Measurements from ENCODE around the gene ETV3. TPM values are rescaled to one million over a fixed set of nuclear protein-coding genes. Genes with fewer than 3 reads are reported as not detected.

The ETV3 gene
- total RNA-seq, 1 experiment from 2014 or later = 39.7 TPM

GRCh38 chr1:157119448-157119847 lies 18.7 kb downstream of the ETV3 start:
- H3K27ac Mint-ChIP-seq (ENCODE audit: unreplicated experiment) = no peak overlapping the region
- DNase-seq = no peak
- no TSS peak for BruUV-seq (replicated peaks)
- H3K9me3 Mint-ChIP-seq (ENCODE audit: low read depth, unreplicated experiment) = no peaks in the 10 kb centered on the region
- H3K27me3 Mint-ChIP-seq (ENCODE audit: unreplicated experiment) = peaks cover 19% of the 10 kb centered on the region
- CTCF ChIA-PET = interaction anchor here (0.6 to 0.8 kb wide), 2 partner anchors 13 to 30 kb away, joined by 3 read pairs; no protein-coding TSS in a partner anchor
- no peaks in the 10 kb centered on the region for H3K4me1 Mint-ChIP-seq (ENCODE audit: low read depth, unreplicated experiment)
- intact Hi-C loops (cut with micrococcal nuclease; ENCODE audit: unreplicated experiment) = no loop called here
- TF ChIP-seq CTCF (IDR thresholded peaks at IDR 0.05; ENCODE audit: unreplicated experiment) = no peak
- no peak overlapping the region for H3K4me3 Mint-ChIP-seq (ENCODE audit: low read depth, unreplicated experiment)
- H3K36me3 Mint-ChIP-seq (ENCODE audit: insufficient read depth, unreplicated experiment) = peaks cover 19% of the 10 kb centered on the region

GRCh38 chr1:157119008-157119407 lies 19.2 kb downstream of the ETV3 start:
- no TSS peak for BruUV-seq (replicated peaks)
- CTCF ChIA-PET = interaction anchor here (0.8 kb wide), 1 partner anchor 29 kb away, joined by 3 read pairs; no protein-coding TSS in a partner anchor
- Mint-ChIP-seq H3K27me3 (ENCODE audit: unreplicated experiment) (peaks cover 23% of the 10 kb centered on the region), H3K27ac (ENCODE audit: unreplicated experiment) (no peak overlapping the region), H3K9me3 (ENCODE audit: low read depth, unreplicated experiment) (no peaks in the 10 kb centered on the region), H3K36me3 (ENCODE audit: insufficient read depth, unreplicated experiment) (peaks cover 15% of the 10 kb centered on the region), H3K4me1 (ENCODE audit: low read depth, unreplicated experiment) (no peaks in the 10 kb centered on the region), H3K4me3 (ENCODE audit: low read depth, unreplicated experiment) (no peak overlapping the region)
- no peak for DNase-seq
- intact Hi-C loops (cut with micrococcal nuclease; ENCODE audit: unreplicated experiment) = no loop called here
- no peak for TF ChIP-seq CTCF (IDR thresholded peaks at IDR 0.05; ENCODE audit: unreplicated experiment)

DNA sequence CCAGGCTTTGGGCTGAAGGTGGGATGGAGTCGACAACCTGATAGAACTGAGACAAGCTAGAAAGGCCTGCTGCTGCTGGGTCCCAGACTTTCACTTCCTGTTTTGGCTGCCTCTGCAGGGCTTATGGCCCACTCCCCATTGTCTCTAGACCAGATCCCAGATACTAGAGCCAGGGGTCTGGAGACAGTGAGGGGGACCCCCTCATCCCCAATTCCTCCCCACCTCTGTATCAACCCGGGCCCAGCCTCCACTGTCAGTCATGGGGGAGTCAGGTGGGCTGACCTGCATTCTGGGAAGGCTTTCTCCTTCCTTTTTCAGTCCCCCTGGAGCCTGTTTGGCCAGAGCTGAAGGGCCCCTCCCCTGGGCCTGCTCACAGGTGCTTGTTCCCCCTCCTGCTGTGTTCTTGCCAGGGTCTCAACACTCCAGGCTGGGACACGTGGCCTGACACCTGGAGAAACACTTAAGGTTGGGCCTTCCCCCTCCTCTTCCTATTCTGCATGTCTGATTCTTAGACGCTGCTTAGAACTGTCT lies 20.6 kb downstream of the ETV3 start:
- CTCF ChIA-PET = no interaction called here

GRCh38 chr1:157116737-157117103 lies 21.5 kb downstream of the ETV3 start:
- BruUV-seq (replicated peaks) = no TSS peak
- H3K4me3 Mint-ChIP-seq (ENCODE audit: low read depth, unreplicated experiment) = no peak overlapping the region
- H3K27ac Mint-ChIP-seq (ENCODE audit: unreplicated experiment) = no peak overlapping the region
- no peaks in the 10 kb centered on the region for H3K4me1 Mint-ChIP-seq (ENCODE audit: low read depth, unreplicated experiment)
- H3K36me3 Mint-ChIP-seq (ENCODE audit: insufficient read depth, unreplicated experiment) = no peaks in the 10 kb centered on the region
- H3K9me3 Mint-ChIP-seq (ENCODE audit: low read depth, unreplicated experiment) = no peaks in the 10 kb centered on the region
- peaks cover 46% of the 10 kb centered on the region for H3K27me3 Mint-ChIP-seq (ENCODE audit: unreplicated experiment)
- CTCF ChIA-PET = no interaction called here
- intact Hi-C loops (cut with micrococcal nuclease; ENCODE audit: unreplicated experiment) = no loop called here
- TF ChIP-seq CTCF (IDR thresholded peaks at IDR 0.05; ENCODE audit: unreplicated experiment) = no peak
- DNase-seq = no peak

More for the DNA sequence above, 20.6 kb downstream of the ETV3 start:
- no peak overlapping the region for H3K4me3 Mint-ChIP-seq (ENCODE audit: low read depth, unreplicated experiment)
- no peak for DNase-seq
- TF ChIP-seq CTCF (IDR thresholded peaks at IDR 0.05; ENCODE audit: unreplicated experiment) = no peak
- H3K27ac Mint-ChIP-seq (ENCODE audit: unreplicated experiment) = no peak overlapping the region
- no peaks in the 10 kb centered on the region for H3K4me1 Mint-ChIP-seq (ENCODE audit: low read depth, unreplicated experiment)
- no TSS peak for BruUV-seq (replicated peaks)
- intact Hi-C loops (cut with micrococcal nuclease; ENCODE audit: unreplicated experiment) = no loop called here
- peaks cover 38% of the 10 kb centered on the region for H3K27me3 Mint-ChIP-seq (ENCODE audit: unreplicated experiment)
- H3K36me3 Mint-ChIP-seq (ENCODE audit: insufficient read depth, unreplicated experiment) = peaks cover 3% of the 10 kb centered on the region
- H3K9me3 Mint-ChIP-seq (ENCODE audit: low read depth, unreplicated experiment) = no peaks in the 10 kb centered on the region

Measured in Calu3 (cell line).